ENCODE data around the gene FXYD6.

FXYD6 gene

GRCh38 chr11:117906710-117907109 is 30.3 kb upstream of the FXYD6 start:
- no peak overlapping the region for H2AFZ ChIP-seq (ENCODE audit: low read length)
- no peaks in the 10 kb centered on the region for H3F3A ChIP-seq (ENCODE audit: insufficient read depth, low read length)
- H3K9me3 ChIP-seq (replicated peaks; ENCODE audit: insufficient read depth, low read length), result no peaks in the 10 kb centered on the region
- DNase-seq, result no peak
- H3K4me1 ChIP-seq (ENCODE audit: low read length), result no peaks in the 10 kb centered on the region
- no peak for TF ChIP-seq EZH2 (optimal IDR thresholded peaks at IDR 0.05; ENCODE audit: low read depth, low read length)
- TF ChIP-seq EZH2phosphoT487 (IDR thresholded peaks at IDR 0.05; ENCODE audit: low read length), result no peak
- no peak for TF ChIP-seq CTCF (IDR thresholded peaks at IDR 0.05; ENCODE audit: low read length)
- H3K9me2 ChIP-seq (replicated peaks; ENCODE audit: insufficient read depth, low read length), result no peaks in the 10 kb centered on the region
- no peak overlapping the region for H3K9ac ChIP-seq (ENCODE audit: low read length)
- H3K27me3 ChIP-seq (replicated peaks; ENCODE audit: insufficient read depth, low read length), result no peaks in the 10 kb centered on the region
- no peaks in the 10 kb centered on the region for H4K20me1 ChIP-seq (ENCODE audit: insufficient read depth, low read length)
- no peaks in the 10 kb centered on the region for H3K79me2 ChIP-seq (ENCODE audit: low read length)
- no peak overlapping the region for H3K4me3 ChIP-seq (ENCODE audit: low read length)
- H3K36me3 ChIP-seq (replicated peaks; ENCODE audit: insufficient read depth, low read length), result no peaks in the 10 kb centered on the region
- no peak overlapping the region for H3K4me2 ChIP-seq (ENCODE audit: low read depth, low read length)
- no peak overlapping the region for H3K27ac ChIP-seq (ENCODE audit: low read length)

GRCh38 chr11:117906126-117906525 is 29.7 kb upstream of the FXYD6 start:
- no peak overlapping the region for H3K4me2 ChIP-seq (ENCODE audit: low read depth, low read length)
- H2AFZ ChIP-seq (ENCODE audit: low read length), result no peak overlapping the region
- H3K4me1 ChIP-seq (ENCODE audit: low read length), result no peaks in the 10 kb centered on the region
- no peak overlapping the region for H3K9ac ChIP-seq (ENCODE audit: low read length)
- no peaks in the 10 kb centered on the region for H3K9me3 ChIP-seq (replicated peaks; ENCODE audit: insufficient read depth, low read length)
- TF ChIP-seq EZH2 (optimal IDR thresholded peaks at IDR 0.05; ENCODE audit: low read depth, low read length), result no peak
- TF ChIP-seq CTCF (IDR thresholded peaks at IDR 0.05; ENCODE audit: low read length), result no peak
- TF ChIP-seq EZH2phosphoT487 (IDR thresholded peaks at IDR 0.05; ENCODE audit: low read length), result no peak
- no peak for DNase-seq
- no peaks in the 10 kb centered on the region for H3K79me2 ChIP-seq (ENCODE audit: low read length)
- no peaks in the 10 kb centered on the region for H3F3A ChIP-seq (ENCODE audit: insufficient read depth, low read length)
- H3K27me3 ChIP-seq (replicated peaks; ENCODE audit: insufficient read depth, low read length), result no peaks in the 10 kb centered on the region
- H3K4me3 ChIP-seq (ENCODE audit: low read length), result no peak overlapping the region
- no peaks in the 10 kb centered on the region for H3K9me2 ChIP-seq (replicated peaks; ENCODE audit: insufficient read depth, low read length)
- no peak overlapping the region for H3K27ac ChIP-seq (ENCODE audit: low read length)
- no peaks in the 10 kb centered on the region for H4K20me1 ChIP-seq (ENCODE audit: insufficient read depth, low read length)
- no peaks in the 10 kb centered on the region for H3K36me3 ChIP-seq (replicated peaks; ENCODE audit: insufficient read depth, low read length)

- no peak for DNase-seq
- Histone ChIP-seq H3K4me1 (ENCODE audit: low read length) (no peaks in the 10 kb centered on the region), H2AFZ (ENCODE audit: low read length) (no peak overlapping the region), H3F3A (ENCODE audit: insufficient read depth, low read length) (no peaks in the 10 kb centered on the region), H3K27ac (ENCODE audit: low read length) (no peak overlapping the region), H3K9ac (ENCODE audit: low read length) (no peak overlapping the region), H3K27me3 (replicated peaks; ENCODE audit: insufficient read depth, low read length) (no peaks in the 10 kb centered on the region), H4K20me1 (ENCODE audit: insufficient read depth, low read length) (no peaks in the 10 kb centered on the region), H3K4me3 (ENCODE audit: low read length) (no peak overlapping the region), H3K9me2 (replicated peaks; ENCODE audit: insufficient read depth, low read length) (no peaks in the 10 kb centered on the region), H3K36me3 (replicated peaks; ENCODE audit: insufficient read depth, low read length) (no peaks in the 10 kb centered on the region), H3K79me2 (ENCODE audit: low read length) (no peaks in the 10 kb centered on the region), H3K4me2 (ENCODE audit: low read depth, low read length) (no peak overlapping the region), H3K9me3 (replicated peaks; ENCODE audit: insufficient read depth, low read length) (no peaks in the 10 kb centered on the region)
- no peak for TF ChIP-seq EZH2 (optimal IDR thresholded peaks at IDR 0.05; ENCODE audit: low read depth, low read length)
- TF ChIP-seq CTCF (IDR thresholded peaks at IDR 0.05; ENCODE audit: low read length), result no peak
- TF ChIP-seq EZH2phosphoT487 (IDR thresholded peaks at IDR 0.05; ENCODE audit: low read length), result no peak
Measured at GRCh38 chr11:117905524-117905923, 29.1 kb upstream of the FXYD6 start.
